H9 (cell line): ENCODE results near the gene FARSB. TPM values are rescaled to one million over a fixed set of nuclear protein-coding genes. Genes with fewer than 3 reads are reported as not detected.

Source experiments
- DNase-seq: peaks from one replicate; pipeline ENCODE4 v3.0.0-alpha.2; 2017
- H2AFZ ChIP-seq: one replicate; pipeline ENCODE4 v1.6.1; 2013; ENCODE audit warnings: mild to moderate bottlenecking, low read length, control low read depth, moderate library complexity
- H2AK5ac ChIP-seq: 2 replicates; pipeline ENCODE4 v1.6.1; 2013; ENCODE audit warnings: low read length, control low read depth, mixed read lengths; ENCODE audit not compliant: insufficient read length
- H2BK120ac ChIP-seq: one replicate; pipeline ENCODE4 v1.6.1; 2013; ENCODE audit warnings: low read depth, mild to moderate bottlenecking, low read length, control low read depth, inconsistent platforms; ENCODE audit not compliant: poor library complexity, severe bottlenecking
- H2BK12ac ChIP-seq: 2 replicates; pipeline ENCODE4 v1.6.1; 2013; ENCODE audit warnings: low read length, control low read depth, mixed read lengths, low read depth; ENCODE audit not compliant: insufficient read length
- H2BK15ac ChIP-seq: 2 replicates; pipeline ENCODE4 v1.6.1; 2013; ENCODE audit warnings: low read depth, low read length, control low read depth
- H2BK20ac ChIP-seq: one replicate; pipeline ENCODE4 v1.6.1; 2013; ENCODE audit warnings: low read depth, mild to moderate bottlenecking, low read length, control low read depth, inconsistent platforms; ENCODE audit not compliant: poor library complexity, severe bottlenecking
- H2BK5ac ChIP-seq: 2 replicates; pipeline ENCODE4 v1.6.1; 2013; ENCODE audit warnings: low read length, control low read depth, mixed read lengths; ENCODE audit not compliant: insufficient read length
- H3K14ac ChIP-seq: 2 replicates; pipeline ENCODE4 v1.6.1; 2013; ENCODE audit warnings: low read length, control low read depth; ENCODE audit not compliant: insufficient read depth
- H3K18ac ChIP-seq: 2 replicates; pipeline ENCODE4 v1.6.1; 2013; ENCODE audit warnings: low read depth, mild to moderate bottlenecking, mixed read lengths, low read length, control low read depth; ENCODE audit not compliant: insufficient read length
- H3K23ac ChIP-seq: 2 replicates; pipeline ENCODE4 v1.6.1; 2013; ENCODE audit warnings: low read length, control low read depth, mixed read lengths, low read depth; ENCODE audit not compliant: insufficient read length
- H3K23me2 ChIP-seq: 2 replicates; pipeline ENCODE4 v1.6.1; 2013; ENCODE audit warnings: low read depth, mild to moderate bottlenecking, mixed read lengths, low read length, control low read depth; ENCODE audit not compliant: insufficient read length, poor library complexity, severe bottlenecking
- H3K27ac ChIP-seq: 2 replicates; pipeline ENCODE4 v1.5.1; 2013; ENCODE audit warnings: low read length, control low read depth, mixed read lengths, low read depth; ENCODE audit not compliant: insufficient read length
- H3K27me3 ChIP-seq: 2 replicates; pipeline ENCODE4 v1.6.1; 2013; ENCODE audit warnings: low read length, control low read depth, inconsistent platforms; ENCODE audit not compliant: insufficient read depth
- H3K4ac ChIP-seq: 2 replicates; pipeline ENCODE4 v1.6.1; 2013; ENCODE audit warnings: low read depth, mild to moderate bottlenecking, control low read depth, inconsistent platforms, low read length, moderate library complexity
- H3K4me1 ChIP-seq: 2 replicates; pipeline ENCODE4 v1.6.1; 2013; ENCODE audit warnings: low read length, control low read depth, inconsistent platforms; ENCODE audit not compliant: insufficient read depth
- H3K4me2 ChIP-seq: 2 replicates; pipeline ENCODE4 v1.6.1; 2013; ENCODE audit warnings: low read length, control low read depth, mixed read lengths; ENCODE audit not compliant: insufficient read length, insufficient read depth
- H3K56ac ChIP-seq: 2 replicates; pipeline ENCODE4 v1.6.1; 2013; ENCODE audit warnings: low read depth, mild to moderate bottlenecking, mixed read lengths, low read length, control low read depth; ENCODE audit not compliant: insufficient read length
- H3K79me1 ChIP-seq: 2 replicates; pipeline ENCODE4 v1.6.1; 2013; ENCODE audit warnings: low read depth, mild to moderate bottlenecking, moderate library complexity, low read length, control low read depth, inconsistent platforms; ENCODE audit not compliant: insufficient read depth, poor library complexity, severe bottlenecking
- H3K79me2 ChIP-seq: 2 replicates; pipeline ENCODE4 v1.6.1; 2013; ENCODE audit warnings: low read length, control low read depth, inconsistent platforms; ENCODE audit not compliant: insufficient read depth
- H3K9ac ChIP-seq: 2 replicates; pipeline ENCODE4 v1.6.1; 2013; ENCODE audit warnings: low read length, control low read depth, mixed read lengths; ENCODE audit not compliant: insufficient read length; ENCODE audit errors: extremely low read depth
- H3K9me3 ChIP-seq: one replicate; pipeline ENCODE4 v1.6.1; 2013; ENCODE audit warnings: low read depth, low read length, inconsistent platforms; ENCODE audit not compliant: control insufficient read depth
- H3T11ph ChIP-seq: one replicate; pipeline ENCODE4 v1.6.1; 2013; ENCODE audit warnings: mild to moderate bottlenecking, low read length, control low read depth, inconsistent platforms
- H4K20me1 ChIP-seq: one replicate; pipeline ENCODE4 v1.6.1; 2013; ENCODE audit not compliant: control insufficient read depth, insufficient read length, insufficient read depth
- H4K5ac ChIP-seq: 2 replicates; pipeline ENCODE4 v1.6.1; 2013; ENCODE audit warnings: low read depth, mild to moderate bottlenecking, mixed read lengths, low read length, control low read depth; ENCODE audit not compliant: insufficient read length
- H4K8ac ChIP-seq: replicated peaks from 2 replicates; pipeline ENCODE4 v1.6.1; 2013; ENCODE audit warnings: low read length, control low read depth, mixed read lengths, low read depth; ENCODE audit not compliant: insufficient read length
- H4K91ac ChIP-seq: 2 replicates; pipeline ENCODE4 v1.6.1; 2013; ENCODE audit warnings: low read depth, mild to moderate bottlenecking, moderate library complexity, mixed read lengths, low read length, control low read depth; ENCODE audit not compliant: insufficient read length
- H3K27ac Mint-ChIP-seq, 3 experiments: 2 replicates in 2 of 3; 3 replicates in 1 of 3; pipeline ENCODE4 v1.8.0; 2020 to 2021; ENCODE audit warnings: mixed read lengths in 3 of 3, mild to moderate bottlenecking in 1 of 3, moderate library complexity in 1 of 3
- H3K27me3 Mint-ChIP-seq: 2 replicates; pipeline ENCODE4 v1.8.0; 2021; ENCODE audit warnings: low read depth, mild to moderate bottlenecking, moderate library complexity, mixed read lengths
- H3K36me3 Mint-ChIP-seq, 3 experiments: 2 replicates in 2 of 3; 3 replicates in 1 of 3; pipeline ENCODE4 v1.8.0; 2020 to 2021; ENCODE audit warnings: low read depth in 3 of 3, mixed read lengths in 3 of 3; ENCODE audit not compliant: insufficient read depth in 1 of 3
- H3K4me1 Mint-ChIP-seq, 2 experiments: 2 replicates each; pipeline ENCODE4 v1.8.0; 2020; ENCODE audit warnings: mixed read lengths in 2 of 2
- H3K4me3 Mint-ChIP-seq, 2 experiments: 2 replicates in 1 of 2; 3 replicates in 1 of 2; pipeline ENCODE4 v1.8.0; 2020 to 2021; ENCODE audit warnings: mild to moderate bottlenecking in 2 of 2, mixed read lengths in 2 of 2, moderate library complexity in 1 of 2
- H3K9me3 Mint-ChIP-seq, 2 experiments: 2 replicates in 1 of 2; 3 replicates in 1 of 2; pipeline ENCODE4 v1.8.0; 2020; ENCODE audit warnings: mild to moderate bottlenecking in 2 of 2, mixed read lengths in 2 of 2, moderate library complexity in 1 of 2
- WGBS: extraction: QIAGEN DNeasy Blood & Tissue Kit; methylation state at CpG from one replicate; pipeline ENCODE4 v1.1.7; 2013; ENCODE audit warnings: missing lambda C conversion rate, low lambda C conversion rate, mixed read lengths; ENCODE audit not compliant: insufficient read length; ENCODE audit errors: extremely low coverage; 5-methylcytosine and 5-hydroxymethylcytosine counted together
- total RNA-seq: library from RNA; stranded (reverse); gene quantifications from 2 replicates; pipeline ENCODE4 v1.2.1, GENCODE V29; 2021
- TF ChIP-seq, protein P1 (sequence below): fragments of 200-600 bp; sonication (generic); conservative IDR thresholded peaks from 3 replicates; pipeline ENCODE4 v1.8.0; 2021; ENCODE audit warnings: antibody characterized with exemption, mild to moderate bottlenecking

Gene FARSB
- total RNA-seq, 1 experiment from 2014 or later = 32.1 TPM

- Mint-ChIP-seq H3K36me3 (peaks cover 9 to 31% (median 14%) of the 10 kb centered on the region in 3 experiments; a peak in 5 of 7 replicates), H3K4me1 (peaks cover 4 to 6% of the 10 kb centered on the region in 2 experiments; a peak in 3 of 4 replicates), H3K27ac (peak overlapping the region in 2 of 3 experiments; percentile 17 to 40; a peak in 1 of 7 replicates), H3K4me3 (no peak overlapping the region), H3K27me3 (no peaks in the 10 kb centered on the region; the same call in 1 of the 2 replicates), H3K9me3 (no peaks in the 10 kb centered on the region)
- no peak overlapping the region for H3K27ac ChIP-seq
- no peak overlapping the region for H3K9ac ChIP-seq
- no peaks in the 10 kb centered on the region for H3K79me1 ChIP-seq
- TF ChIP-seq, protein P1, sequence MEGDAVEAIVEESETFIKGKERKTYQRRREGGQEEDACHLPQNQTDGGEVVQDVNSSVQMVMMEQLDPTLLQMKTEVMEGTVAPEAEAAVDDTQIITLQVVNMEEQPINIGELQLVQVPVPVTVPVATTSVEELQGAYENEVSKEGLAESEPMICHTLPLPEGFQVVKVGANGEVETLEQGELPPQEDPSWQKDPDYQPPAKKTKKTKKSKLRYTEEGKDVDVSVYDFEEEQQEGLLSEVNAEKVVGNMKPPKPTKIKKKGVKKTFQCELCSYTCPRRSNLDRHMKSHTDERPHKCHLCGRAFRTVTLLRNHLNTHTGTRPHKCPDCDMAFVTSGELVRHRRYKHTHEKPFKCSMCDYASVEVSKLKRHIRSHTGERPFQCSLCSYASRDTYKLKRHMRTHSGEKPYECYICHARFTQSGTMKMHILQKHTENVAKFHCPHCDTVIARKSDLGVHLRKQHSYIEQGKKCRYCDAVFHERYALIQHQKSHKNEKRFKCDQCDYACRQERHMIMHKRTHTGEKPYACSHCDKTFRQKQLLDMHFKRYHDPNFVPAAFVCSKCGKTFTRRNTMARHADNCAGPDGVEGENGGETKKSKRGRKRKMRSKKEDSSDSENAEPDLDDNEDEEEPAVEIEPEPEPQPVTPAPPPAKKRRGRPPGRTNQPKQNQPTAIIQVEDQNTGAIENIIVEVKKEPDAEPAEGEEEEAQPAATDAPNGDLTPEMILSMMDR = no peak
- no peak overlapping the region for H3K18ac ChIP-seq
- no peak overlapping the region for H4K91ac ChIP-seq
- no peak overlapping the region for H3K4ac ChIP-seq
- no peak overlapping the region for H2BK20ac ChIP-seq
- H4K5ac ChIP-seq = no peak overlapping the region
- no peak overlapping the region for H2BK5ac ChIP-seq
- H2BK12ac ChIP-seq = no peak overlapping the region
- H2BK15ac ChIP-seq = no peak overlapping the region
- no peaks in the 10 kb centered on the region for H3K9me3 ChIP-seq
- no peak for DNase-seq
- H3K23ac ChIP-seq = no peak overlapping the region
- no peaks in the 10 kb centered on the region for H3K79me2 ChIP-seq
- no peak overlapping the region for H2BK120ac ChIP-seq
- no peak overlapping the region for H3T11ph ChIP-seq
- H3K14ac ChIP-seq = no peak overlapping the region
- no peak overlapping the region for H2AK5ac ChIP-seq
- H3K4me2 ChIP-seq = no peak overlapping the region
- no peak overlapping the region for H4K8ac ChIP-seq
- H3K56ac ChIP-seq = no peak overlapping the region
- no peaks in the 10 kb centered on the region for H4K20me1 ChIP-seq
- no CpG with 5 or more reads among the region's 4 CpGs for WGBS
- no peaks in the 10 kb centered on the region for H3K4me1 ChIP-seq
- no peak overlapping the region for H2AFZ ChIP-seq
- H3K23me2 ChIP-seq = no peaks in the 10 kb centered on the region
- H3K27me3 ChIP-seq = no peaks in the 10 kb centered on the region
Measured at GRCh38 chr2:222568865-222569264, 87.0 kb downstream of the FARSB start.
